GM19438 (cell line): Measurements from ENCODE around the gene KNDC1.
"Not testable (repeated sequence)": the region's sequence is repeated elsewhere in the genome, so short reads cannot be mapped to it uniquely, and the experiment has no call there.

Experiments used
- ATAC-seq: cut with Tn5 transposase; IDR thresholded peaks from one replicate; pipeline ENCODE4 v1.9.1; 2021; ENCODE audit warnings: low read depth; ENCODE audit not compliant: unreplicated experiment

Gene KNDC1

GRCh38 chr10:133174689-133175263 is 14.8 kb downstream of the KNDC1 start:
- no peak for ATAC-seq

GRCh38 chr10:133175624-133176023 is 15.6 kb downstream of the KNDC1 start:
- ATAC-seq = not testable (repeated sequence)

- ATAC-seq = no peak
Measured at GRCh38 chr10:133176546-133176945, 16.5 kb downstream of the KNDC1 start.

- no peak for ATAC-seq
Measured at GRCh38 chr10:133177380-133178157, 17.6 kb downstream of the KNDC1 start.

- no peak for ATAC-seq
Measured at GRCh38 chr10:133178357-133179127, 18.5 kb downstream of the KNDC1 start.

- no peak for ATAC-seq
Measured at GRCh38 chr10:133179128-133179520, 19.1 kb downstream of the KNDC1 start.

GRCh38 chr10:133179651-133180050 is 19.6 kb downstream of the KNDC1 start:
- no peak for ATAC-seq

GRCh38 chr10:133180192-133180964 is 20.4 kb downstream of the KNDC1 start:
- no peak for ATAC-seq

- no peak for ATAC-seq
Measured at GRCh38 chr10:133180965-133181639, 21.1 kb downstream of the KNDC1 start.

GRCh38 chr10:133182190-133182589 is 22.2 kb downstream of the KNDC1 start:
- ATAC-seq = no peak

- no peak for ATAC-seq
Measured at GRCh38 chr10:133182791-133183645, 23.0 kb downstream of the KNDC1 start.

- ATAC-seq = no peak
Measured at GRCh38 chr10:133183646-133184378, 23.8 kb downstream of the KNDC1 start.

GRCh38 chr10:133184591-133185244 is 24.7 kb downstream of the KNDC1 start:
- no peak for ATAC-seq

- ATAC-seq = no peak
Measured at GRCh38 chr10:133185421-133185820, 25.4 kb downstream of the KNDC1 start.

GRCh38 chr10:133185916-133186315 is 25.9 kb downstream of the KNDC1 start:
- ATAC-seq = no peak

GRCh38 chr10:133186416-133187090 is 26.5 kb downstream of the KNDC1 start:
- ATAC-seq = no peak

- no peak for ATAC-seq
Measured at GRCh38 chr10:133187091-133187905, 27.3 kb downstream of the KNDC1 start.
